ENCODE measurements around the gene ANKRD27. TPM values are rescaled to one million over a fixed set of nuclear protein-coding genes. Genes with fewer than 3 reads are reported as not detected.
"Not testable (repeated sequence)": the region's sequence is repeated elsewhere in the genome, so short reads cannot be mapped to it uniquely, and the experiment has no call there.

Gene ANKRD27
- 10 to 100 TPM; 11.2 to 24.0 (median 13.5) TPM for polyA plus RNA-seq
- long read RNA-seq, donor 1, full-length matches to known transcripts = 2 of 2 reads
- long read RNA-seq, donor 1, partial matches to known transcripts = 0 of 2 reads
- long read RNA-seq, donor 1, other reads (novel, unspliced or antisense) = 0 of 2 reads
- long read RNA-seq, donor 2 = 0 reads
- long read RNA-seq, donor 3 = 0 reads
- long read RNA-seq, donor 4 = 0 reads
- long read RNA-seq, donor 5, partial matches to known transcripts = 0 of 1 reads
- long read RNA-seq, donor 5, other reads (novel, unspliced or antisense) = 0 of 1 reads
- long read RNA-seq, donor 6, full-length matches to known transcripts = 1 of 1 reads
- long read RNA-seq, donor 6, partial matches to known transcripts = 0 of 1 reads
- long read RNA-seq, donor 6, other reads (novel, unspliced or antisense) = 0 of 1 reads
- long read RNA-seq, donor 7 = 0 reads
- long read RNA-seq, donor 8 = 0 reads
- long read RNA-seq, donor 9 = 0 reads
- long read RNA-seq, donor 10, full-length matches to known transcripts = 1 of 1 reads
- long read RNA-seq, donor 10, partial matches to known transcripts = 0 of 1 reads
- long read RNA-seq, donor 10, other reads (novel, unspliced or antisense) = 0 of 1 reads

- peaks cover 0 to 35% (median 10%) of the 10 kb centered on the region in 3 donors for H3K27me3 ChIP-seq (ENCODE audit: control insufficient read depth in 3 of 3, insufficient read depth in 3 of 3, low read length in 3 of 3)
- WGBS, 3 donors = 0 to 1% (median 0%) methylated on average over 62 to 75 of the region's 75 CpGs
- H3K36me3 ChIP-seq (ENCODE audit: control insufficient read depth in 3 of 3, insufficient read depth in 2 of 3, low read depth in 1 of 3, low read length in 3 of 3) = peaks cover 0 to 12% (median 0%) of the 10 kb centered on the region in 3 donors
- FAIRE-seq (no peak), DNase-seq (peak; percentile 99 to 100)
- peaks cover 0 to 19% (median 0%) of the 10 kb centered on the region in 3 donors for H3K4me1 ChIP-seq (ENCODE audit: control insufficient read depth in 3 of 3, insufficient read depth in 2 of 3, low read depth in 1 of 3, low read length in 2 of 3)
- H3K4me3 ChIP-seq (ENCODE audit: low read depth in 1 of 3, low read length in 3 of 3) = peak within 1 kb of the TSS; percentile 64 to 76 (median 73)
- H3K9me3 ChIP-seq (ENCODE audit: control insufficient read depth in 2 of 2, insufficient read depth in 1 of 2, low read depth in 1 of 2, low read length in 1 of 2) = no peaks in the 10 kb centered on the region
- peak within 1 kb of the TSS; percentile 66 to 88 (median 85) for H3K27ac ChIP-seq (ENCODE audit: low read depth in 1 of 3, low read length in 2 of 3)
Observed at GRCh38 chr19:32674931-32675719, at the start of gene ANKRD27. Gene ANKRD27 (minus strand): TSS chr19:32675180. CDS start chr19:32659015, 16,165 bp downstream.

- Histone ChIP-seq H3K36me3 (ENCODE audit: control insufficient read depth in 3 of 3, insufficient read depth in 2 of 3, low read depth in 1 of 3, low read length in 3 of 3) (peaks cover 0 to 6% (median 0%) of the 10 kb centered on the region in 3 donors), H3K4me3 (ENCODE audit: low read depth in 1 of 3, low read length in 3 of 3) (no peak overlapping the region), H3K9me3 (ENCODE audit: control insufficient read depth in 2 of 2, insufficient read depth in 1 of 2, low read depth in 1 of 2, low read length in 1 of 2) (no peaks in the 10 kb centered on the region), H3K27me3 (ENCODE audit: control insufficient read depth in 3 of 3, insufficient read depth in 3 of 3, low read length in 3 of 3) (no peaks in the 10 kb centered on the region), H3K27ac (ENCODE audit: low read depth in 1 of 3, low read length in 2 of 3) (no peak overlapping the region), H3K4me1 (ENCODE audit: control insufficient read depth in 3 of 3, insufficient read depth in 2 of 3, low read depth in 1 of 3, low read length in 2 of 3) (no peaks in the 10 kb centered on the region)
- 95 to 98% (median 96%) methylated on average over 22 of the region's 22 CpGs for WGBS, 3 donors
- FAIRE-seq (no peak), DNase-seq (no peak)
Observed at GRCh38 chr19:32720936-32721250, 45.9 kb upstream of the ANKRD27 start.

- 92 to 95% (median 94%) methylated on average over 18 to 22 of the region's 22 CpGs for WGBS, 3 donors
- DNase-seq (no peak), FAIRE-seq (no peak)
- Histone ChIP-seq H3K4me1 (ENCODE audit: control insufficient read depth in 3 of 3, insufficient read depth in 2 of 3, low read depth in 1 of 3, low read length in 2 of 3) (no peaks in the 10 kb centered on the region), H3K36me3 (ENCODE audit: control insufficient read depth in 3 of 3, insufficient read depth in 2 of 3, low read depth in 1 of 3, low read length in 3 of 3) (peaks cover 0 to 6% (median 0%) of the 10 kb centered on the region in 3 donors), H3K27me3 (ENCODE audit: control insufficient read depth in 3 of 3, insufficient read depth in 3 of 3, low read length in 3 of 3) (no peaks in the 10 kb centered on the region), H3K9me3 (ENCODE audit: control insufficient read depth in 2 of 2, insufficient read depth in 1 of 2, low read depth in 1 of 2, low read length in 1 of 2) (no peaks in the 10 kb centered on the region), H3K4me3 (ENCODE audit: low read depth in 1 of 3, low read length in 3 of 3) (no peak overlapping the region), H3K27ac (ENCODE audit: low read depth in 1 of 3, low read length in 2 of 3) (no peak overlapping the region)
Observed at GRCh38 chr19:32720216-32720935, 45.4 kb upstream of the ANKRD27 start.

GRCh38 chr19:32719611-32720059 is 44.7 kb upstream of the ANKRD27 start, which contains the start of gene TDRD12:
Gene TDRD12 (plus strand): TSS chr19:32719767. CDS start chr19:32720073, 306 bp downstream.
- Histone ChIP-seq H3K27me3 (ENCODE audit: control insufficient read depth in 3 of 3, insufficient read depth in 3 of 3, low read length in 3 of 3) (no peaks in the 10 kb centered on the region), H3K36me3 (ENCODE audit: control insufficient read depth in 3 of 3, insufficient read depth in 2 of 3, low read depth in 1 of 3, low read length in 3 of 3) (peaks cover 0 to 11% (median 0%) of the 10 kb centered on the region in 3 donors), H3K4me1 (ENCODE audit: control insufficient read depth in 3 of 3, insufficient read depth in 2 of 3, low read depth in 1 of 3, low read length in 2 of 3) (no peaks in the 10 kb centered on the region), H3K4me3 (ENCODE audit: low read depth in 1 of 3, low read length in 3 of 3) (no peak within 1 kb of the TSS), H3K27ac (ENCODE audit: low read depth in 1 of 3, low read length in 2 of 3) (no peak within 1 kb of the TSS), H3K9me3 (ENCODE audit: control insufficient read depth in 2 of 2, insufficient read depth in 1 of 2, low read depth in 1 of 2, low read length in 1 of 2) (no peaks in the 10 kb centered on the region)
- FAIRE-seq (no peak), DNase-seq (no peak)
- WGBS, 3 donors = 93 to 97% (median 94%) methylated on average over 28 to 44 of the region's 44 CpGs

GRCh38 chr19:32718286-32718685 is 43.3 kb upstream of the ANKRD27 start:
- Histone ChIP-seq H3K27me3 (ENCODE audit: control insufficient read depth in 3 of 3, insufficient read depth in 3 of 3, low read length in 3 of 3) (no peaks in the 10 kb centered on the region), H3K27ac (ENCODE audit: low read depth in 1 of 3, low read length in 2 of 3) (no peak overlapping the region), H3K4me3 (ENCODE audit: low read depth in 1 of 3, low read length in 3 of 3) (no peak overlapping the region), H3K9me3 (ENCODE audit: control insufficient read depth in 2 of 2, insufficient read depth in 1 of 2, low read depth in 1 of 2, low read length in 1 of 2) (no peaks in the 10 kb centered on the region), H3K4me1 (ENCODE audit: control insufficient read depth in 3 of 3, insufficient read depth in 2 of 3, low read depth in 1 of 3, low read length in 2 of 3) (no peaks in the 10 kb centered on the region), H3K36me3 (ENCODE audit: control insufficient read depth in 3 of 3, insufficient read depth in 2 of 3, low read depth in 1 of 3, low read length in 3 of 3) (peaks cover 0 to 17% (median 0%) of the 10 kb centered on the region in 3 donors)
- no peak for FAIRE-seq
- WGBS, 3 donors = 82 to 89% (median 83%) methylated on average over 7 of the region's 7 CpGs
- DNase-seq = no peak

- Histone ChIP-seq H3K4me3 (ENCODE audit: low read depth in 1 of 3, low read length in 3 of 3) (no peak overlapping the region), H3K27ac (ENCODE audit: low read depth in 1 of 3, low read length in 2 of 3) (no peak overlapping the region), H3K27me3 (ENCODE audit: control insufficient read depth in 3 of 3, insufficient read depth in 3 of 3, low read length in 3 of 3) (no peaks in the 10 kb centered on the region), H3K9me3 (ENCODE audit: control insufficient read depth in 2 of 2, insufficient read depth in 1 of 2, low read depth in 1 of 2, low read length in 1 of 2) (no peaks in the 10 kb centered on the region), H3K36me3 (ENCODE audit: control insufficient read depth in 3 of 3, insufficient read depth in 2 of 3, low read depth in 1 of 3, low read length in 3 of 3) (peaks cover 0 to 22% (median 0%) of the 10 kb centered on the region in 3 donors), H3K4me1 (ENCODE audit: control insufficient read depth in 3 of 3, insufficient read depth in 2 of 3, low read depth in 1 of 3, low read length in 2 of 3) (no peaks in the 10 kb centered on the region)
- WGBS, 3 donors = 69 to 79% (median 72%) methylated on average over 5 of the region's 5 CpGs
- FAIRE-seq = no peak
- DNase-seq = no peak
Observed at GRCh38 chr19:32717496-32717895, 42.5 kb upstream of the ANKRD27 start.

- not testable (repeated sequence) for DNase-seq; H3K9me3 ChIP-seq (ENCODE audit: control insufficient read depth in 2 of 2, insufficient read depth in 1 of 2, low read depth in 1 of 2, low read length in 1 of 2); FAIRE-seq; H3K4me1 ChIP-seq (ENCODE audit: control insufficient read depth in 3 of 3, insufficient read depth in 2 of 3, low read depth in 1 of 3, low read length in 2 of 3); H3K27me3 ChIP-seq (ENCODE audit: control insufficient read depth in 3 of 3, insufficient read depth in 3 of 3, low read length in 3 of 3); H3K27ac ChIP-seq (ENCODE audit: low read depth in 1 of 3, low read length in 2 of 3); H3K4me3 ChIP-seq (ENCODE audit: low read depth in 1 of 3, low read length in 3 of 3)
- 96 to 97% (median 96%) methylated on average over 7 of the region's 7 CpGs for WGBS, 3 donors
- H3K36me3 ChIP-seq (ENCODE audit: control insufficient read depth in 3 of 3, insufficient read depth in 2 of 3, low read depth in 1 of 3, low read length in 3 of 3) = peaks cover 0 to 26% (median 0%) of the 10 kb centered on the region in 3 donors
Observed at GRCh38 chr19:32716203-32716602, 41.2 kb upstream of the ANKRD27 start.

Data from small intestine (tissue), 16 donors.